CD8-positive, alpha-beta memory T cell (primary cell): ENCODE results near the gene CHL1. TPM values are rescaled to one million over a fixed set of nuclear protein-coding genes. Genes with fewer than 3 reads are reported as not detected.

Source experiments
- CTCF ChIA-PET: fragments of 350-600 bp; sonication (Branson Sonifier 250); formaldehyde crosslinking; loops from one replicate; lab custom pipeline; 2021; ENCODE audit warnings: antibody characterized with exemption; lab: Charles Lee
- POLR2A ChIA-PET: fragments of 350-600 bp; sonication (Branson Sonifier 250); formaldehyde crosslinking; loops from one replicate; lab custom pipeline; 2021; ENCODE audit warnings: antibody characterized with exemption; lab: Charles Lee
- DNase-seq, 5 donors: peaks; one replicate each; pipeline versions ENCODE4 v3.0.0 to v3.0.0-alpha.2; 2020 to 2022; ENCODE audit warnings: mixed read lengths in 1 of 5
- H3K27ac ChIP-seq: one replicate; pipeline ENCODE4 v1.7.0; 2013; ENCODE audit warnings: low read depth, mild to moderate bottlenecking, low read length, moderate library complexity
- H3K27me3 ChIP-seq: 2 replicates; pipeline ENCODE4 v1.7.0; 2013; ENCODE audit warnings: low read length, mild to moderate bottlenecking; ENCODE audit not compliant: insufficient read depth, poor library complexity, severe bottlenecking
- H3K36me3 ChIP-seq: 2 replicates; pipeline ENCODE4 v1.7.0; 2013; ENCODE audit warnings: mild to moderate bottlenecking, low read length, moderate library complexity; ENCODE audit not compliant: insufficient read depth
- H3K4me1 ChIP-seq: 2 replicates; pipeline ENCODE4 v1.7.0; 2013; ENCODE audit warnings: mild to moderate bottlenecking, low read length, moderate library complexity; ENCODE audit not compliant: insufficient read depth
- H3K4me3 ChIP-seq: 2 replicates; pipeline ENCODE4 v1.7.0; 2013; ENCODE audit warnings: mild to moderate bottlenecking, low read length
- H3K9me3 ChIP-seq: 2 replicates; pipeline ENCODE4 v1.7.0; 2013; ENCODE audit warnings: mild to moderate bottlenecking, low read length
- H3K27ac Mint-ChIP-seq, 8 donors: one replicate each; pipeline ENCODE4 v1.8.0; 2020 to 2021; ENCODE audit warnings: mixed read lengths in 8 of 8, mild to moderate bottlenecking in 6 of 8, inconsistent platforms in 3 of 8, moderate library complexity in 3 of 8
- H3K27me3 Mint-ChIP-seq, 2 donors: one replicate each; pipeline ENCODE4 v1.8.0; 2020 to 2021; ENCODE audit warnings: mixed read lengths in 2 of 2, mild to moderate bottlenecking in 1 of 2, moderate library complexity in 1 of 2
- H3K36me3 Mint-ChIP-seq, 3 donors: one replicate each; pipeline ENCODE4 v1.8.0; 2020 to 2021; ENCODE audit warnings: mixed read lengths in 3 of 3, inconsistent platforms in 1 of 3, mild to moderate bottlenecking in 1 of 3
- H3K4me1 Mint-ChIP-seq, 3 donors: one replicate each; pipeline ENCODE4 v1.8.0; 2020 to 2021; ENCODE audit warnings: mixed read lengths in 3 of 3, inconsistent platforms in 1 of 3, mild to moderate bottlenecking in 1 of 3
- H3K4me3 Mint-ChIP-seq, 7 donors: one replicate each; pipeline ENCODE4 v1.8.0; 2020 to 2021; ENCODE audit warnings: mixed read lengths in 7 of 7, mild to moderate bottlenecking in 6 of 7, moderate library complexity in 4 of 7, inconsistent platforms in 2 of 7
- H3K9me3 Mint-ChIP-seq, 5 donors: one replicate each; pipeline ENCODE4 v1.8.0; 2020 to 2022; ENCODE audit warnings: mixed read lengths in 5 of 5, mild to moderate bottlenecking in 3 of 5, moderate library complexity in 2 of 5, inconsistent platforms in 1 of 5
- polyA plus RNA-seq: library from polyadenylated mRNA; unstranded; fragments of 300-500 nt; fragmentation: Illumina TruSeq; gene quantifications from one replicate; pipeline ENCODE4 v1.2.3, GENCODE V29; 2021
- total RNA-seq, 2 experiments: library from RNA; stranded (reverse); gene quantifications; one replicate each; pipeline ENCODE4 v1.2.3, GENCODE V29; 2021

CHL1 gene
- total and polyA plus RNA-seq, 3 experiments from 2014 or later, result not detected

DNA sequence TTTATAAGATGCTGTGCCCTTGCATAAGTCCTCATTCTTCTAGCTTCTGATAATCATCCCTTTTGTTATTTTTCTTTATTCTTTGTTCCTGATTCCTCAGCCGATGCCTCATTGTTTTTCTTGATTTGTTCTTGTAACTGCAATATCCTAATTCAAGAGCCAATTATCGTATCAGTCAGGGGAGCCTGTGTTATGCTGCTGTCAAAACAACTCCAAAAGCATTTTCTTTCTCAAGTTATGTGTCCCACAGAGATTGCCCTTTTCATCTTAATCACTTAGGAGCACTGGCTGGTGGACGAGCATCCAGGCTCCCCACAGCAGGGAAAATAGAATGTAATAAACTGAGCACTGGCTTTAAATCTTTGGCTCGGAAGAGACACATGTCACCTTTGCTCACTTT lies 207.3 kb downstream of the CHL1 start:
- H3K27ac Mint-ChIP-seq, result no peak overlapping the region
- peaks cover 0 to 12% (median 6%) of the 10 kb centered on the region in 5 donors for H3K9me3 Mint-ChIP-seq
- H3K4me3 Mint-ChIP-seq, result no peak overlapping the region
- Histone ChIP-seq H3K27me3 (no peaks in the 10 kb centered on the region), H3K4me1 (no peaks in the 10 kb centered on the region), H3K36me3 (no peaks in the 10 kb centered on the region), H3K27ac (no peak overlapping the region), H3K4me3 (no peak overlapping the region), H3K9me3 (no peaks in the 10 kb centered on the region)
- POLR2A ChIA-PET, result no interaction called here
- no peaks in the 10 kb centered on the region for H3K4me1 Mint-ChIP-seq
- no peaks in the 10 kb centered on the region for H3K36me3 Mint-ChIP-seq
- DNase-seq, result no peak
- no peaks in the 10 kb centered on the region for H3K27me3 Mint-ChIP-seq
- CTCF ChIA-PET, result no interaction called here

DNA sequence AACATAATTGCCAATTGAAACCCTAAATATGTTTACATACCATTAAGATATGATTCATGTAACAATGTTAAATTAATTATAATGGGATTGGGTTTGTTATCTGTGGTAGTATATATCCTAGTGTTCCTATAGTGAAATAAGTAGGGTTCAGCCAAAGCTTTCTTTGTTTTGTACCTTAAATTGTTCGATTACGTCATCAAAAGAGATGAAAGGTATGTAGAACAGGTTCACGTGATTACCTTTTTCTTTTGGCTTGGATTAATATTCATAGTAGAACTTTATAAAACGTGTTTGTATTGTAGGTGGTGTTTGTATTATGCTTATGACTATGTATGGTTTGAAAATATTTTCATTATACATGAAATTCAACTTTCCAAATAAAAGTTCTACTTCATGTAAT lies 212.4 kb downstream of the CHL1 start:
- H3K9me3 Mint-ChIP-seq, result peaks cover 0 to 4% (median 2%) of the 10 kb centered on the region in 5 donors
- no peak overlapping the region for H3K4me3 Mint-ChIP-seq

DNA sequence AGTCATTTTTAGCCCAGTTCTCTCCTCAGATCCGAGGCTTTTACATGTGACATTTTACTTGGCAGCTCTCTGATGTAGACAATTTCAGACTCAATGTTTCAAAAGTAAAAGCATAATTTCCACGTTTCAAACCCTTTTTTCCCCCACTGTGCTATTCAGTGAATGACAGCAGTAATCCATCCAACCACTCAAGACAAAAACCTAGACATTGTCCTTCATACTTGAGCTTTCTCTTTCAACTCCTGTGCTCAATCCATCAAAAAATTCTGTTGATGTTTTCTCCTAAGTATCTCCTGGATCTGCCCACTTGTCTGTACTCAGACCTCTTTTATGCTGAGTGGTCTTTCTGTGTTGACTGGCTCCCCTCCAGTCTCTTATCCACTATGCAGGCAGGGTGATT lies 214.7 kb downstream of the CHL1 start:
- no peaks in the 10 kb centered on the region for H3K4me1 ChIP-seq
- Mint-ChIP-seq H3K9me3 (peaks cover 0 to 4% (median 0%) of the 10 kb centered on the region in 5 donors), H3K4me1 (no peaks in the 10 kb centered on the region), H3K36me3 (no peaks in the 10 kb centered on the region), H3K4me3 (no peak overlapping the region), H3K27me3 (no peaks in the 10 kb centered on the region), H3K27ac (no peak overlapping the region)
- no peaks in the 10 kb centered on the region for H3K9me3 ChIP-seq
- no peak for DNase-seq
- POLR2A ChIA-PET, result no interaction called here
- no peak overlapping the region for H3K27ac ChIP-seq
- H3K36me3 ChIP-seq, result no peaks in the 10 kb centered on the region
- H3K27me3 ChIP-seq, result no peaks in the 10 kb centered on the region
- no peak overlapping the region for H3K4me3 ChIP-seq
- CTCF ChIA-PET, result no interaction called here

More for the DNA sequence above, 212.4 kb downstream of the CHL1 start:
- no peak overlapping the region for H3K4me3 ChIP-seq
- no peaks in the 10 kb centered on the region for H3K4me1 ChIP-seq
- ChIA-PET CTCF (no interaction called here), POLR2A (no interaction called here)
- no peak overlapping the region for H3K27ac ChIP-seq
- Mint-ChIP-seq H3K36me3 (no peaks in the 10 kb centered on the region), H3K27me3 (no peaks in the 10 kb centered on the region), H3K27ac (no peak overlapping the region), H3K4me1 (no peaks in the 10 kb centered on the region)
- DNase-seq, result no peak
- H3K27me3 ChIP-seq, result no peaks in the 10 kb centered on the region
- H3K36me3 ChIP-seq, result no peaks in the 10 kb centered on the region
- no peaks in the 10 kb centered on the region for H3K9me3 ChIP-seq

DNA sequence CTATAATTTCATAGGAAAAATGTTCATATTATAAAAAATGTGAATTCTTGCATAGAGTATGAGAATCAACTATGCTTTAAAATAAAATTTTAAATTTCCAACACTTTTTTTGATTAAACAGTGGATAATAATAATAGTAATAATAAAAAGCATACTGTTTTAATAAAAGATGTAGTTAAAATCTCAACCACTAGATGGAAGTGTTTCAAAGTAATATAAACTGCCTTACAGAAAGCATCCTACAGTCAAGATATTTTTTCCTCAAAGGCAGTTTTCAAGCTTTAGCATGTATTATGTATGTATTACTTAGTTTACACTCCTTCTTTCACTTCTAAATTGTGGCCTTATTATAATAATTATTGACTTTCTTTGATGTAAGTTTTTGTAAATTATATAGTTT lies 217.5 kb downstream of the CHL1 start:
- Histone ChIP-seq H3K4me1 (no peaks in the 10 kb centered on the region), H3K27me3 (no peaks in the 10 kb centered on the region), H3K9me3 (no peaks in the 10 kb centered on the region), H3K27ac (no peak overlapping the region), H3K36me3 (no peaks in the 10 kb centered on the region), H3K4me3 (no peak overlapping the region)
- no peak overlapping the region for H3K27ac Mint-ChIP-seq
- DNase-seq, result no peak
- H3K9me3 Mint-ChIP-seq, result peaks cover 0 to 3% (median 0%) of the 10 kb centered on the region in 5 donors
- no peak overlapping the region for H3K4me3 Mint-ChIP-seq
- POLR2A ChIA-PET, result no interaction called here
- H3K4me1 Mint-ChIP-seq, result no peaks in the 10 kb centered on the region
- no peaks in the 10 kb centered on the region for H3K27me3 Mint-ChIP-seq
- CTCF ChIA-PET, result no interaction called here
- H3K36me3 Mint-ChIP-seq, result no peaks in the 10 kb centered on the region

DNA sequence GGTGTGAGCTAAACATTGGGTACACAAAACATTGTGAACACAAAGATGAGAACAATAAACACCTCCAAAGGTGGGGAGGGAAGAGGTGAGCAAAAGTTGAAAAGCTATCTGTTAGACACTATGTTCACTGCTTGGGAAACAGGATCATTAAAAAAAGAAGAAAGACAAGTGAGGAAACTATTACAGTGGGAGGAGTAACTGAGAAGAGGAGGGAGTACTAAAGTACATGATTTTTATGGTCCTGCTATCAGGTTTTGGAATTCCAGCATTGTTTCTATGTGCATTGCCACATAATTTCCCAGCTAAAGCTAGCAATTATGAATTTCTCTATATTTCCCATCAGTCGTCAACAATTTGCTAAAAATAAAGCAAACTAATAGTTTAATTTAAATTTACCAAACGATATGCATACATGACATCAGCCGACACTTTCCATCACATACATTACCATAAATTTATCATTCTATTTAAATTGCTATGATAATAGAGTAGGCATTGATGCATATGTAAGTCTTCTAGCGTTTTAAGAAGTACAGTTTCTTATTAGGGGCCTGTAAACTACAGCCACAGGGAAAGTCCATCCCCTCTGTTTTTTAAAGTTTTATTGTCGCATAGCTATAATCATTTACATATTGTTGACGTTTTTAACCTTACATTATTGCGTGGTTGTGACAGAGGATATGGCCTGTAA lies 221.8 kb downstream of the CHL1 start:
- no peaks in the 10 kb centered on the region for H3K9me3 ChIP-seq
- Mint-ChIP-seq H3K36me3 (no peaks in the 10 kb centered on the region), H3K27me3 (no peaks in the 10 kb centered on the region), H3K9me3 (peaks cover 0 to 6% (median 2%) of the 10 kb centered on the region in 5 donors), H3K4me3 (no peak overlapping the region), H3K4me1 (no peaks in the 10 kb centered on the region), H3K27ac (no peak overlapping the region)
- DNase-seq, result no peak
- H3K4me1 ChIP-seq, result no peaks in the 10 kb centered on the region
- H3K27ac ChIP-seq, result no peak overlapping the region
- ChIA-PET CTCF (no interaction called here), POLR2A (no interaction called here)
- no peak overlapping the region for H3K4me3 ChIP-seq
- H3K36me3 ChIP-seq, result no peaks in the 10 kb centered on the region
- no peaks in the 10 kb centered on the region for H3K27me3 ChIP-seq

DNA sequence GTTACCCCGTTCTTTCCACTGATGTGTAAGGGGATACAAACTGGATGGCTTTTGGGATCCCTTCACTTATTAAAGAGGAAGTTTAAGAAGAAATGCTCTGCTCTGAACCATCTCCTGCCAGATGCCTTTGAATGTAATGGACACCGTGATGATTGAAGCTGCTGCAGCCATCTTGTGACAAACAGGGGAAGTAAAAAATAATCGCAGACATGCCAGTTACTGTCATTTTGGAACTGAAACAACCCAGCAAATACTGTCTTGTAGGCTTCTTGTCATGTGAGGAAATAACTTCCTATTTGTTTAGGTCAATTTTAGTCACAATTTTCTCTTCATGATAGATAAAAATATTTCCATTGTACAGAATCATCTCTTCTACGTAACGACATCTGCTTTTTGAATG lies 224.0 kb downstream of the CHL1 start:
- H3K9me3 Mint-ChIP-seq, result peaks cover 0 to 10% (median 2%) of the 10 kb centered on the region in 5 donors
- no peaks in the 10 kb centered on the region for H3K4me1 Mint-ChIP-seq
- H3K27me3 Mint-ChIP-seq, result no peaks in the 10 kb centered on the region
- no peaks in the 10 kb centered on the region for H3K36me3 Mint-ChIP-seq
- H3K27ac Mint-ChIP-seq, result no peak overlapping the region
- H3K27ac ChIP-seq, result no peak overlapping the region
- H3K4me3 ChIP-seq, result no peak overlapping the region
- H3K4me3 Mint-ChIP-seq, result no peak overlapping the region
- ChIA-PET POLR2A (no interaction called here), CTCF (no interaction called here)
- H3K4me1 ChIP-seq, result no peaks in the 10 kb centered on the region
- no peaks in the 10 kb centered on the region for H3K36me3 ChIP-seq
- H3K9me3 ChIP-seq, result no peaks in the 10 kb centered on the region
- no peak for DNase-seq
- H3K27me3 ChIP-seq, result no peaks in the 10 kb centered on the region

DNA sequence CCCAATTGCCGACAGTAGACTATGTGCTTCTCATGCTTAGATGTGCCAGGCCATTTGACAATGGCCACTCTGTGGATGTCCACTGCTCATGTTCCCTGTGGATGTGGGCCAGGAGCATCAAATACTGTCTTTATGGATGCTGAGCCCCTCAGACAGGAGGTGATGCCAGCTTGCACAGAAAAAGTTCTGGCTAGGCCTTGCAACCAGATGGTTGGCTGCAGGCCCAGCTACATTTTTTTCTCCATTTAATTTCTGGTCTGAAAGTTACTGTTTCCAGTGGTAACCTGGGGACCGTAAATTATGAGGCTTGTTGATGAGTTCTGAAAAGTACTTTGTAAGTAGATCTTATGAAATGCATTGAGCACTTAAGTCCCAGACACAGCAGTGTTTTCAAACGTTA lies 228.5 kb downstream of the CHL1 start:
- no peak overlapping the region for H3K27ac ChIP-seq
- Mint-ChIP-seq H3K27ac (no peak overlapping the region), H3K36me3 (no peaks in the 10 kb centered on the region), H3K27me3 (no peaks in the 10 kb centered on the region), H3K4me3 (no peak overlapping the region), H3K9me3 (peaks cover 0 to 13% (median 4%) of the 10 kb centered on the region in 5 donors), H3K4me1 (no peaks in the 10 kb centered on the region)
- CTCF ChIA-PET, result no interaction called here
- H3K4me1 ChIP-seq, result no peaks in the 10 kb centered on the region
- H3K4me3 ChIP-seq, result no peak overlapping the region
- no peaks in the 10 kb centered on the region for H3K9me3 ChIP-seq
- H3K36me3 ChIP-seq, result no peaks in the 10 kb centered on the region
- POLR2A ChIA-PET, result no interaction called here
- no peaks in the 10 kb centered on the region for H3K27me3 ChIP-seq
- DNase-seq, result no peak

DNA sequence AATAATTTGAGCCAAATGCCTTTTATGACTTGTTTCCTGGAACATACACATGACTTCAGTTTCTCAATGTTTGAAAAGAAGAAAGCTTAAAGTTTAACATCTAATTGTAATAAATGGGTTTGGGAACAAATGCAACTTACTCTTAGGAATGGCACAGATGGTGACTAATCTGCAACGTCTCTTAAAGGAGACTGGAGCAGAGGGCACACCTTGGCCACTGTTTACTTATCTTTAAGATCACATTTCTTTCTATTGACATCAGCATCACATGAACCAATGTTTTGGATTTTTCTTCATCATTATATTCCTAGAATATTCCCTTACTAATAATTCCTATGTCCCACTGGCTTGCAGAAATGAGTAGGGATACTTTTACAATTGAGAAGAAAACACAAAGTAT lies 229.5 kb downstream of the CHL1 start:
- Mint-ChIP-seq H3K9me3 (peaks cover 0 to 13% (median 4%) of the 10 kb centered on the region in 5 donors), H3K27ac (no peak overlapping the region), H3K4me3 (no peak overlapping the region), H3K4me1 (no peaks in the 10 kb centered on the region), H3K27me3 (no peaks in the 10 kb centered on the region), H3K36me3 (no peaks in the 10 kb centered on the region)
- no peaks in the 10 kb centered on the region for H3K4me1 ChIP-seq
- no peaks in the 10 kb centered on the region for H3K36me3 ChIP-seq
- CTCF ChIA-PET, result no interaction called here
- POLR2A ChIA-PET, result no interaction called here
- no peak for DNase-seq
- no peaks in the 10 kb centered on the region for H3K27me3 ChIP-seq
- H3K4me3 ChIP-seq, result no peak overlapping the region
- no peak overlapping the region for H3K27ac ChIP-seq
- H3K9me3 ChIP-seq, result no peaks in the 10 kb centered on the region
